DMS53 (cell line): ENCODE measurements around the gene MKNK2.
A peak's percentile ranks its signal among the peaks of the same experiment; 100 is the strongest.

Experiments used
- DNase-seq: peaks from one replicate; lab custom pipeline; 2025; lab: John Stamatoyannopoulos, UW

Gene MKNK2

DNA sequence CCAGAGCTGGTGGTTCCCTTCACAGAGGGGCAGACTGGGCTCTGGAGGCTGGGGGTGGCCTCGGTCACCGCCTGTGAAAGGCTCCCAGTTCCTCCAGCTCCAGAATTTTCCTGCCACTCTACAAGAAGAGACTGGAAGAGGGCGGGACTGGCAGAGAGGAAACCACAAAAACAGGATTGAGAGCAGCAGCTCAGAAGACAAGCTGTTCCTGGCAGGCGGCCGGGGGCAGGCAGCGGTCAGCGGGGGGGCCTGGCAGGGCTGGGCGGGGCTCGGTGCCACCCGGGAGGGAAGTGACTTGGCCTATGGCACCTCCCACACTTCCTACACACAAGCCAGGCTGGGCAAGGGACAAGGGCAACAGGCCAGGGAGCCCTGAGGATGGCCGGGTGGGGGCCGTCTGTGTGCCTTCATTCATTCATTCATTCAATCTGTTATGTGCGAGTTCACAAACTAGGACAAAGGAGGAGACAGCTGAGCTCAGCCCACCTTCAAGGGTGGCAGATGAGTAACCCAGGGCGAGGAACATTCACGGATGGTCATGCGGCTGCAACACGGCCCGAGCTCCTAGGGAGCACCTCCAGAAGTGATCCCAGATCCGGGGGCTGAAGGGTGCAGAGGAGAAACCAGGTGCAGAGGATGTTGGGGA, 18.6 kb downstream of the MKNK2 start:
- DNase-seq: peak; percentile 90

DNA sequence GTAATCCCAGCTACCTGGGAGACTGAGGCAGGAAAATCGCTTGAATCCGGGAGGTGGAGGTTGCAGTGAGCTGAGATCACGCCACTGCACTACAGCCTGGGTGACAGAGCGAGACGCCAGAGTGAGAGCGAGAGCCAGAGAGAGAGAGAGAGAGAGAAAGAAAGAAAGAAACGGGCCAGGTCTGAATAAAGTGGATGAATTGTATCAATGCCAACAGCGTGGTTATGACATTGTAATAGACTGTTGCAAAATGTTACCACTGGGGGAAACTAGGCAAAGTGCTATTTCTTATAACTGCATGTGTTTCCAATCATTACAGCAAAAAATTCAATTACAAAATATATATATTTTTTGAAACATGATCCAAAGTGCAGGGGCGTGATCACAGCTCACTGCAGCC, 23.7 kb downstream of the MKNK2 start:
- DNase-seq: no peak

- no peak for DNase-seq
Measured at GRCh38 chr19:2026770-2027169, 24.3 kb downstream of the MKNK2 start.

GRCh38 chr19:2022289-2022688, 28.8 kb downstream of the MKNK2 start:
- DNase-seq: no peak

DNA sequence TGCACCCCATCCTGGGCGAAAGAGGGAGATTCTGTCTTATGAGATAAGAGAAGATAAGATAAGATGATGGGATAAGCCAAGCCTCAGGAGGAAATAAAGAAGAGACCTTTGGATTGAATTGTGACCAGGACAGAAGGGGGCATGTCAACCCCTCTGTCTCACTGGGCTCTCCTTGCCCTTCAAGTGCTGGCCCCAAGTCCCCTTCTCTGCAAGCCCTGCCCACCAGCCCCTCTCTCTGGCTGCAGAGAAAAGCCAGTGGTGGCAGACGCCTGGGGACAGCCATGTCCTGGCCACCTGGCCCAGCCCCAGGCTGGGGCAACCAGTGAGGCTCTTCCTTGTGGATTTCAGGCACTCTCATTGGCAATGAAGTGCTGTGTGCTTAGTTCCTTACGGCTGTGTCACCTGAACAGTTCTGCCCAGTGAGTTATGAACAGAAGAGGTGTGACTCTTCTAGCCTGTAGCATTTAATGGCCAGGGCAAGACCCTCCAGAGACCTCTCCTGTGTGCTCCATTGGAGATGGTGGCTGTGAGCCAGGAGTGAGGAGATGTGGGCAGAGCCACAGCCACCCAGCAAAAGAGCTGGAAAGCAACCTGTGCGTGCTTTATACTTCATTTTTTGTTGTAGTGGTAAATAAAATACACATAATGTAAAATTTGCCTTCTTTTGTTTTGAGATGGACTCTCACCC, 29.4 kb downstream of the MKNK2 start:
- DNase-seq: no peak

GRCh38 chr19:2018752-2019151, 32.3 kb downstream of the MKNK2 start:
- no peak for DNase-seq

DNA sequence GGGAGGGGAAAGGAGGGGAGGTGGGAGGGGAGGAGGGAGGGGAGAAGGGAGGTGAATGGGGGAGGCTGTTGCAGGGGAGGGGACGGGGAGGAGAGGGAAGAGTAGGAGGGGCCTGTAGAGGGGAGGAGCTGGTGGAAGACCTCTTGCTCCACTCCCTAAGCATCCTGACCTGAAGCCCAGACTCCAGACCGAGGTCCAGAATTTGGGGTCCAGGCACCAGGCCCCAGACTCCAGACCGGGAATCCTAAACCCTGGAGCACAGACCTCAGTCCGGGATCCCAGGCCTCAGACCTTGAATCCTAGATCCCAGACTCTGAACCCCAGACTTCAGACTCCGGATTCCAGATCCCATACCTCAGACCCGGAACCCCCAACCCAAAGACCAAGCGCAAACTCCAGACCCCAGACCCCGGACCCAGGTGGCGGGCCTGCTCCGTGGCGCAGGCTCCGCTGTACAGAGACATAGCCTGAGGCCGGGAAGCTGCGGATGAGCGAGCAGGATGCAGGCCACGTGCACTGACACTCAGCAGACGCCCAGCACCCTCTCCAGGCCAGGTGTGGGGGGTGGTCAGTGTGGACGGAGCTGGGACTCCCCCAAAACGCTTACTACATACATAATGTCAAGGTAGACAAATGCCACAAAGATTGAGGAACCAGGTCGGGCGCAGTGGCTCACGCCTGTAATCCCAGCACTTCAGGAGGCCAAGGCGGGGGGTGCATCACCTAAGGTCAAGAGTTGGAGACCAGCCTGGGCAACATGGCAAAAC, 34.8 kb downstream of the MKNK2 start:
- DNase-seq: peak; percentile 81

GRCh38 chr19:2015608-2015950, 35.5 kb downstream of the MKNK2 start, which contains the start of gene BTBD2:
Gene BTBD2 (minus strand): TSS chr19:2015714. CDS start chr19:2015703, 11 bp downstream.
- DNase-seq: peak; percentile 73

GRCh38 chr19:2014731-2015607, 36.1 kb downstream of the MKNK2 start:
- DNase-seq: peak; percentile 68

- no peak for DNase-seq
Measured at GRCh38 chr19:2014131-2014571, 36.9 kb downstream of the MKNK2 start.

- DNase-seq: no peak
Measured at GRCh38 chr19:2013683-2013961, 37.4 kb downstream of the MKNK2 start.

DNA sequence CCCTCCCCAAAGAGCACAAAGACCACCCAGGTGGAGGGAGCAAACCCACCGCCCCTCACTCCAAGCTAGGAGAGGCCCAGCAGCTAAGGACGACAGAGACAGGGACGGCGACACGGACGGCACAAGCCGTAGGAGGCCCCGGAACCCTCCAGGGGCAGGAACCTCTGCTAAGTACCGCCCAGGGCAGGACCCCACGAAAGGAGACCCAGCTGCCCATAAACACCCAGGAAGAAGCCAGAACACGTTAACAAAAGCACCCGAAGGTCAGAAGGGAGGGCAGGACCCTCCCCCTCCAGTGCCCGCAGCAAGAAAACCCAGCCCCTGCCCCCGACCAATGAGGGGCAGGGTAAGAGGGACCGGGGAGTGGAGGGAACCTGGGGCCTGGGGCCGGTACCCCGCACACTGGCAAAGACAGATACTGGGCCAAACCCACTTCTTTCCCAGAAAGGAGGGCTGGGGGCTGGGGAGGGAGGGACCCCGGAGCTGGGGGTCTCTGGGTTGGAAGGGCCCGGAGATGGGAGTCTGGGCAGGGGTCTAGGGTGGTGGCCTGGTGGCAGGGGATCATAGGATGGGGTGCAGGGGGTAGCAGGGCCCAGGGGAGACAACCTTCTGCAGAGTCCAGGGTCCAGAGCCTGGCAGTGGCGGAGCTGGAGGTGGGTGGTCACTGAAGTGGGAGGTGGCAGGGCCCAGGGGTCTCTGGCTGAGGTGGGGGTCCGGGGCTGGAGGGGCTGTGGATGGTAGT, 37.9 kb downstream of the MKNK2 start:
- DNase-seq: no peak

GRCh38 chr19:2011169-2011568, 39.9 kb downstream of the MKNK2 start:
- DNase-seq: no peak

DNA sequence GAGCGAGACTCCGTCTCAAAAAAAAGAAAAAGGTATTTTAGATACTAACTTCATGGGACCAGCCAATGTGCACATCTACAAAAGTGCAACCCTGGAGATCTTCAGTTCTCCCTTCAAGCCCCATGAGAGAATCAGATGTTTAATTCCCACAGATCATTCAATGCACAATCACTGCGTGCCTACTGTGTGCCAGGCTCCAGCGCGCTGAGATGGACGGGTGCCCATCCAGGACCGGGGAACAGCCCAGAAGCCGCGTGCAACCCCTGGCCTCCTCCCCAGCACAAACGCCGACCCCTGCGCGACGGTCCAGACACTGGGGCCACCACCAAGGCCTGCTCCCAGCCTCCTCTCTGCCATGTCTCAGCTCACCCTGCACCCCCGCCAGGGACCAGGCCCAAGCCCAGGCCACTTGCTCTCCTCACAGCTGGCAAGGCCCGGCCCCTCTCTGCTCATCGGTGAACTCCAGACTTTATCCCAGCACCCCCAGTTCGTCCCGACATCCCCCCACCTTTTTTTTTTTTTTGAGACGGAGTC, 40.8 kb downstream of the MKNK2 start:
- DNase-seq: no peak

GRCh38 chr19:2003874-2004273, 47.2 kb downstream of the MKNK2 start:
- DNase-seq: no peak

- no peak for DNase-seq
Measured at GRCh38 chr19:1999856-2000515, 51.1 kb downstream of the MKNK2 start.

- DNase-seq: no peak
Measured at GRCh38 chr19:1998712-1999708, 52.0 kb downstream of the MKNK2 start.

DNA sequence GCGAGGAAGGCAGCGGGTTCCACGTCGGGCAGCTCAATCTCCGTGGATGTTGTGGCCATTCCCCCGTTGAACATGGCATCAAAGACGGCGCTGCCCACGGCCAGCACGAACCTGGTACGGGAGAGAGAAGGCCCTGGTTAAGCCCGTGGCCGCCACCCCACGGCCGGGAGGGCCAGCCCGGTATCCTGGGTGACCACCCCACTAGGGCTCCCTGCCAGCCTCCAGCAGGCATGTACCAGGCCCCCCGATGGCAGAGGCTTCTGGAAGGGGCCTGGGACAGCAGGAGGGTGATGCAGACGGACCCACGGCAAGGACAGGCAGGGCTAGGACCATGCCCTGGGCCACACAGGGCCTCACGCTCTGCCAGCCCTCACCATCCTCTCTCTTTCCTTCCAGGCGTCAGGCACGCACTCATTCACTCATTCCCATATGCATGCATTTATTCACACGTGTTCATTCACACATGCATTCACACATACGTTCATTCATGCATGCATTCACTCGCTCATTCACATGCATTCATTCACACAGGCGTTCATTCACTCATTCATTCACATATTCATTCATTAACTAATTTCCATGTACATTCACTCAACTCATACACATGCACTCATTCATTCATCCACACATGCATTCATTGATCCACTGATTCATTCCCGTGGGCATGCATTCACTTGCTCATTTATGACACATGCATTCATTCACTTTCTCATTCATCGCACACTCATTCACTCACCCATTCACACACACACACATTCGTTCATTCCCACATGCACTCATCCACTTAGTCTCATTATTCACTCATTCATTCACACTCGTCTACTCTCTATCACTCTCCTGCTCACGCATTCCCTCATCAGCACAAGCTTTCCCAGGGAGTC, 53.5 kb downstream of the MKNK2 start:
- no peak for DNase-seq
